ENCODE measurements around the gene RPL31. TPM values are rescaled to one million over a fixed set of nuclear protein-coding genes. Genes with fewer than 3 reads are reported as not detected.

RPL31 gene
- total RNA-seq, 2 donors from 2014 or later: 316 to 425 TPM

- ATAC-seq (no peak), DNase-seq (peak in 1 of 4 donors; percentile 0)
- 90 to 93% methylated on average over 13 to 15 of the region's 15 CpGs for WGBS, 2 donors
- intact Hi-C loops (cut with DNase I): loop anchor here (10.0 kb wide), 2 partner anchors 123 to 173 kb away; partner anchors contain the start of gene TBC1D8
- Histone ChIP-seq H3K4me1 (no peaks in the 10 kb centered on the region), H3K27me3 (no peaks in the 10 kb centered on the region), H3K9me3 (no peaks in the 10 kb centered on the region), H3K4me3 (no peak overlapping the region), H3K36me3 (replicated peaks in 1 of 2; ENCODE audit: insufficient read depth in 1 of 2, low read depth in 2 of 2) (peaks cover 16 to 48% of the 10 kb centered on the region in 2 donors), H3K27ac (no peak overlapping the region)
- no peak for TF ChIP-seq POLR2A (IDR thresholded peaks at IDR 0.05)
- TF ChIP-seq, protein P1, sequence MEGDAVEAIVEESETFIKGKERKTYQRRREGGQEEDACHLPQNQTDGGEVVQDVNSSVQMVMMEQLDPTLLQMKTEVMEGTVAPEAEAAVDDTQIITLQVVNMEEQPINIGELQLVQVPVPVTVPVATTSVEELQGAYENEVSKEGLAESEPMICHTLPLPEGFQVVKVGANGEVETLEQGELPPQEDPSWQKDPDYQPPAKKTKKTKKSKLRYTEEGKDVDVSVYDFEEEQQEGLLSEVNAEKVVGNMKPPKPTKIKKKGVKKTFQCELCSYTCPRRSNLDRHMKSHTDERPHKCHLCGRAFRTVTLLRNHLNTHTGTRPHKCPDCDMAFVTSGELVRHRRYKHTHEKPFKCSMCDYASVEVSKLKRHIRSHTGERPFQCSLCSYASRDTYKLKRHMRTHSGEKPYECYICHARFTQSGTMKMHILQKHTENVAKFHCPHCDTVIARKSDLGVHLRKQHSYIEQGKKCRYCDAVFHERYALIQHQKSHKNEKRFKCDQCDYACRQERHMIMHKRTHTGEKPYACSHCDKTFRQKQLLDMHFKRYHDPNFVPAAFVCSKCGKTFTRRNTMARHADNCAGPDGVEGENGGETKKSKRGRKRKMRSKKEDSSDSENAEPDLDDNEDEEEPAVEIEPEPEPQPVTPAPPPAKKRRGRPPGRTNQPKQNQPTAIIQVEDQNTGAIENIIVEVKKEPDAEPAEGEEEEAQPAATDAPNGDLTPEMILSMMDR (IDR thresholded peaks at IDR 0.05): no peak
These were observed 30.1 kb downstream of the RPL31 start for GRCh38 chr2:101032084-101032776.

DNA sequence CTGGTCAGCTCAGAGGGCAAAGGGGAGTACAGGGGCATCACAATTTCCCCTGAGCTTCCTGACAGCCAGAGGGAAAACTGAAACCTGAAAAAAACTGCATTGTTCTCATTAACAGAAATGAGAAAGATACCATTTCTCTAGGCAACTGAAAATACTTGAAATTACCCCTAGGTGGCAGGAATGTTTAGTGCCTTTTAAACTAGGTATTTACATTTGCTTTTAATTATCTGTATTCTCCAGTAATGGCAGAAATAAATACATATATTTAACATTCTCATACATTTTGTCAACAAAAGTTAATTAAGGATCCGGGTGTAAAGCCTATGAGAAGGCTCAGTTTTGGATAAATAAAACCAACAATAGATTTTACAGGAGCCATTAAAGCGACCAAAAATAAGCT, 34.5 kb downstream of the RPL31 start:
- Histone ChIP-seq H3K4me3 (no peak overlapping the region), H3K36me3 (replicated peaks in 1 of 2; ENCODE audit: insufficient read depth in 1 of 2, low read depth in 2 of 2) (peaks cover 0 to 43% of the 10 kb centered on the region in 2 donors), H3K27me3 (no peaks in the 10 kb centered on the region), H3K9me3 (no peaks in the 10 kb centered on the region), H3K27ac (no peak overlapping the region), H3K4me1 (no peaks in the 10 kb centered on the region)
- 51 to 67% methylated on average over 2 of the region's 2 CpGs for WGBS, 2 donors
- TF ChIP-seq, protein P1 (IDR thresholded peaks at IDR 0.05): peak in 6 of 7 experiments; percentile 29 to 62 (median 54)
- TF ChIP-seq POLR2A (IDR thresholded peaks at IDR 0.05): no peak
- DNase-seq (no peak), ATAC-seq (no peak)
- intact Hi-C loops (cut with DNase I): loop anchor here (10.0 kb wide), 2 partner anchors 118 to 168 kb away; partner anchors contain the start of gene TBC1D8

- Histone ChIP-seq H3K27me3 (no peaks in the 10 kb centered on the region), H3K9me3 (no peaks in the 10 kb centered on the region), H3K4me3 (no peak overlapping the region), H3K4me1 (no peaks in the 10 kb centered on the region), H3K27ac (no peak overlapping the region), H3K36me3 (replicated peaks in 1 of 2; ENCODE audit: insufficient read depth in 1 of 2, low read depth in 2 of 2) (peaks cover 0 to 38% of the 10 kb centered on the region in 2 donors)
- no peak for ATAC-seq
- intact Hi-C loops (cut with DNase I): loop anchor here (10.0 kb wide), 2 partner anchors 118 to 168 kb away; partner anchors contain the start of gene TBC1D8
- peak in 1 of 4 donors; percentile 5 for DNase-seq
- 88 to 91% methylated on average over 19 of the region's 19 CpGs for WGBS, 2 donors
- TF ChIP-seq, protein P1 (IDR thresholded peaks at IDR 0.05): no peak
- TF ChIP-seq POLR2A (IDR thresholded peaks at IDR 0.05): no peak
These were observed 35.2 kb downstream of the RPL31 start for GRCh38 chr2:101037161-101037755.

DNA sequence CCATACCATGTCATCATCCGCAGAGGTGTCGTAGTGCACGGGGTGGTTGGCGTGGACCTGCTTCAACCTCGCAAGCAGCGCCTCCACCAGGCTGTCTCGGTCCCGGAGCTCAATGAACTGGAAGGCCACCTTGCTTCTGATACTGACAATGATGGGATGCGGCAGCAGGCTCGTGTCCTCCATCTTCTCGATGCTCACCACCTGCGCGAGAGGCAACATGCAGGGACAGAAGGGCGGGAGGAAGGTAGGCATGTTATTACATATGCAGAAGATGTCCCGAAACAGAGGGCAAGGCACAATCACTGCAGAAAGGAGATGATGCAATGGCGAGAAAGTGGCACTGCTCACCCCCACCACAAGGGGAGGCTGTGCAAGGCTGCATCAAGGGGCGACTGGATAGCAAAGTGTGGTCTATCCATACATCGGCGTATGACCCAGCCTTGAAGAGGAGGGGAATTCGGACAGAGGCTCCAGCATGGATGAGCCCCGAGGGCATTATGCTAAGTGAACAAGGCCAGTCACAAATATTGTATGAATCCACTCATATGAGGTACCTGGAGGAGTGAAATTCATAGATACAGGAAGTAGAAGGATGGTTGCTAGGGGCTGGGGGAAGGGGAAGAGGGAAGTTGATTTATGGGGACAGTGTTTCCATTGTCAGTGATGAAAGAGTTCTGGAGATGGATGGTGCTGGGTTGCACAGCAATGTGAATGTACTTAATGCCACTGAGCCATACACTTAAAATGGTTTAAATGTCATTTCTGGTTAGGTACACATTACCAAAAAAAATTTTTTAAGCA, 36.6 kb downstream of the RPL31 start:
- TF ChIP-seq POLR2A (IDR thresholded peaks at IDR 0.05): no peak
- TF ChIP-seq, protein P1 (IDR thresholded peaks at IDR 0.05): peak in 5 of 7 experiments; percentile 23 to 59 (median 51)
- H3K4me3 ChIP-seq: no peak overlapping the region
- intact Hi-C loops (cut with DNase I): loop anchor here (10.0 kb wide), 2 partner anchors 116 to 166 kb away; partner anchors contain the start of gene TBC1D8
- peaks cover 0 to 26% of the 10 kb centered on the region in 2 donors for H3K36me3 ChIP-seq (replicated peaks in 1 of 2; ENCODE audit: insufficient read depth in 1 of 2, low read depth in 2 of 2)
- no peaks in the 10 kb centered on the region for H3K9me3 ChIP-seq
- DNase-seq (peak in 2 of 4 donors; percentile 18 to 30), ATAC-seq (no peak)
- H3K4me1 ChIP-seq: no peaks in the 10 kb centered on the region
- no peaks in the 10 kb centered on the region for H3K27me3 ChIP-seq
- no peak overlapping the region for H3K27ac ChIP-seq
- WGBS, 2 donors: 80 to 88% methylated on average over 19 to 21 of the region's 21 CpGs
